HEK293 (cell line): ENCODE data around the gene PPIP5K2.
"Not testable (repeated sequence)": the region's sequence is repeated elsewhere in the genome, so short reads cannot be mapped to it uniquely, and the experiment has no call there.

Experiments used
- CTCF ChIA-PET: fragments of 350-600 bp; formaldehyde crosslinking; extraction: SDS; loops from one replicate; lab custom pipeline; 2021; ENCODE audit warnings: antibody characterized with exemption; lab: Yijun Ruan, JAX
- POLR2A ChIA-PET: fragments of 300-600 bp; formaldehyde crosslinking; extraction: SDS; loops from one replicate; lab custom pipeline; 2020; ENCODE audit warnings: antibody characterized with exemption, inconsistent platforms; lab: Yijun Ruan, JAX
- H3K27ac ChIP-seq: fragments of 200-500 bp; sonication (Bioruptor generic); 2 replicates; pipeline ENCODE4 v1.5.1; 2014; ENCODE audit warnings: low read depth, low read length, control low read depth, inconsistent platforms; ENCODE audit errors: extremely low read depth
- H3K36me3 ChIP-seq, 2 experiments: fragments of 200-500 bp in 1 of 2; sonication (Bioruptor generic) in 1 of 2; 1 replicate in 1 of 2; 2 replicates in 1 of 2; pipeline ENCODE4 v1.5.1; 2014 to 2017; ENCODE audit warnings: inconsistent platforms in 2 of 2, low read length in 2 of 2; ENCODE audit not compliant: control insufficient read depth in 2 of 2, insufficient read depth in 1 of 2
- H3K4me1 ChIP-seq: fragments of 200-500 bp; sonication (Bioruptor generic); 2 replicates; pipeline ENCODE4 v1.5.1; 2014; ENCODE audit warnings: mild to moderate bottlenecking, low read length, inconsistent platforms; ENCODE audit not compliant: control insufficient read depth, insufficient read depth
- H3K4me3 ChIP-seq: 2 replicates; pipeline ENCODE4 v1.5.1; 2011; ENCODE audit warnings: low read depth, mild to moderate bottlenecking, control low read depth, low read length, moderate library complexity
- H3K9me3 ChIP-seq: fragments of 200-500 bp; sonication (Bioruptor generic); 2 replicates; pipeline ENCODE4 v1.5.1; 2014; ENCODE audit warnings: low read depth, low read length, inconsistent platforms; ENCODE audit not compliant: control insufficient read depth, insufficient read depth
- GLI4 ChIP-seq: fragments of 450-650 bp; formaldehyde crosslinking; IDR thresholded peaks from 2 replicates; pipeline ENCODE4 v1.5.1; 2016; ENCODE audit warnings: missing biosample characterization, missing genetic modification characterization
- TRIM28 ChIP-seq: IDR thresholded peaks from 2 replicates; pipeline ENCODE4 v1.6.1; 2011; ENCODE audit warnings: low read length, control low read depth, borderline replicate concordance
- ZNF133 ChIP-seq: fragments of 450-650 bp; formaldehyde crosslinking; IDR thresholded peaks from 2 replicates; pipeline ENCODE4 v1.5.1; 2016; ENCODE audit warnings: missing biosample characterization, missing genetic modification characterization
- ZNF140 ChIP-seq: fragments of 450-650 bp; formaldehyde crosslinking; IDR thresholded peaks from 2 replicates; pipeline ENCODE4 v1.5.1; 2016; ENCODE audit warnings: missing biosample characterization, missing genetic modification characterization
- ZNF146 ChIP-seq: fragments of 450-650 bp; formaldehyde crosslinking; IDR thresholded peaks from 2 replicates; pipeline ENCODE4 v1.5.1; 2016; ENCODE audit warnings: missing biosample characterization, missing genetic modification characterization
- ZNF239 ChIP-seq: fragments of 450-650 bp; formaldehyde crosslinking; IDR thresholded peaks from 2 replicates; pipeline ENCODE4 v1.5.1; 2016; ENCODE audit warnings: missing biosample characterization, missing genetic modification characterization
- ZNF311 ChIP-seq: fragments of 450-650 bp; formaldehyde crosslinking; IDR thresholded peaks from 2 replicates; pipeline ENCODE4 v1.5.1; 2017; ENCODE audit warnings: missing biosample characterization, missing genetic modification characterization, borderline replicate concordance
- ZNF391 ChIP-seq: fragments of 450-650 bp; formaldehyde crosslinking; IDR thresholded peaks from 2 replicates; pipeline ENCODE4 v1.5.1; 2016; ENCODE audit warnings: low read depth, missing biosample characterization, missing genetic modification characterization, borderline replicate concordance
- ZNF394 ChIP-seq: fragments of 450-650 bp; formaldehyde crosslinking; IDR thresholded peaks from 2 replicates; pipeline ENCODE4 v1.5.1; 2016; ENCODE audit warnings: missing biosample characterization, missing genetic modification characterization, mild to moderate bottlenecking, moderate library complexity, borderline replicate concordance
- ZNF426 ChIP-seq: fragments of 450-650 bp; formaldehyde crosslinking; IDR thresholded peaks from 2 replicates; pipeline ENCODE4 v1.5.1; 2017; ENCODE audit warnings: missing biosample characterization, missing genetic modification characterization, mild to moderate bottlenecking, inconsistent platforms, moderate library complexity
- ZNF510 ChIP-seq: fragments of 450-650 bp; formaldehyde crosslinking; IDR thresholded peaks from 2 replicates; pipeline ENCODE4 v1.5.1; 2018; ENCODE audit warnings: mild to moderate bottlenecking, missing genetic modification characterization, missing biosample characterization; ENCODE audit not compliant: insufficient replicate concordance
- ZNF521 ChIP-seq: fragments of 450-650 bp; formaldehyde crosslinking; IDR thresholded peaks from 2 replicates; pipeline ENCODE4 v1.5.1; 2017; ENCODE audit warnings: missing biosample characterization, mild to moderate bottlenecking, missing genetic modification characterization
- ZNF658 ChIP-seq: fragments of 450-650 bp; formaldehyde crosslinking; IDR thresholded peaks from 2 replicates; pipeline ENCODE4; 2016; ENCODE audit warnings: missing biosample characterization, missing genetic modification characterization
- TF ChIP-seq, protein P1 (sequence below): fragments of 450-650 bp; formaldehyde crosslinking; IDR thresholded peaks from 2 replicates; pipeline ENCODE4 v1.5.1; 2016; ENCODE audit warnings: missing biosample characterization, missing genetic modification characterization
- TF ChIP-seq, protein P2 (sequence below): fragments of 450-650 bp; formaldehyde crosslinking; optimal IDR thresholded peaks from 2 replicates; pipeline ENCODE3; 2016; ENCODE audit warnings: missing biosample characterization, mild to moderate bottlenecking, missing genetic modification characterization
- TF ChIP-seq, protein P3 (sequence below): fragments of 450-650 bp; formaldehyde crosslinking; IDR thresholded peaks from 2 replicates; pipeline ENCODE4 v1.5.1; 2016; ENCODE audit warnings: missing biosample characterization, missing genetic modification characterization
- TF ChIP-seq, protein P4 (sequence below): fragments of 450-650 bp; formaldehyde crosslinking; IDR thresholded peaks from 2 replicates; pipeline ENCODE4 v1.5.1; 2016; ENCODE audit warnings: missing biosample characterization, missing genetic modification characterization

Gene PPIP5K2

DNA sequence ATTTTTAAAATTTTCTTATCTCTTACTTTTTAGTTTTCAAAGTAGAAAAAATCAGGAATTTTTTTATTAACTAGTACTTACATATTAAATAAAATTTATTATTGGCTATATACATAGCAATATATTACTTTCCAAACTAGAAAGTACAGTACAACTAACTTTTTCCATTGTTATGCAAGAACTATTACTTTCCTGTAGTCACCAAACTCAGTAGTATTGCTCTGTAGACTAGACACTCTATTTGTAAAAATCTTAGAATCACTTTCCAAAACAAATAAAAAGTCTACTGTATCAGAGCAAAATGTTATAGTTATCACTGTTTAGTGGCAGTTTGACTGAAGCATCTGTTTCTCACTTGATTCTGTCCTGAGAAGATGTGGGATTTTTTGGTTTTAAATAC lies 83.1 kb downstream of the PPIP5K2 start:
- H3K36me3 ChIP-seq, result no peaks in the 10 kb centered on the region
- H3K4me1 ChIP-seq, result no peaks in the 10 kb centered on the region
- POLR2A ChIA-PET, result no interaction called here
- CTCF ChIA-PET, result interaction anchor here (0.9 to 1.7 kb wide), 2 partner anchors 8 to 64 kb away, joined by 3 to 5 read pairs; no protein-coding TSS in a partner anchor
- no peak overlapping the region for H3K4me3 ChIP-seq
- TF ChIP-seq TRIM28 (no peak), ZNF146 (no peak), ZNF394 (no peak), ZNF311 (tag by site-specific recombination) (no peak), ZNF391 (tag by site-specific recombination) (no peak)
- TF ChIP-seq, protein P1, sequence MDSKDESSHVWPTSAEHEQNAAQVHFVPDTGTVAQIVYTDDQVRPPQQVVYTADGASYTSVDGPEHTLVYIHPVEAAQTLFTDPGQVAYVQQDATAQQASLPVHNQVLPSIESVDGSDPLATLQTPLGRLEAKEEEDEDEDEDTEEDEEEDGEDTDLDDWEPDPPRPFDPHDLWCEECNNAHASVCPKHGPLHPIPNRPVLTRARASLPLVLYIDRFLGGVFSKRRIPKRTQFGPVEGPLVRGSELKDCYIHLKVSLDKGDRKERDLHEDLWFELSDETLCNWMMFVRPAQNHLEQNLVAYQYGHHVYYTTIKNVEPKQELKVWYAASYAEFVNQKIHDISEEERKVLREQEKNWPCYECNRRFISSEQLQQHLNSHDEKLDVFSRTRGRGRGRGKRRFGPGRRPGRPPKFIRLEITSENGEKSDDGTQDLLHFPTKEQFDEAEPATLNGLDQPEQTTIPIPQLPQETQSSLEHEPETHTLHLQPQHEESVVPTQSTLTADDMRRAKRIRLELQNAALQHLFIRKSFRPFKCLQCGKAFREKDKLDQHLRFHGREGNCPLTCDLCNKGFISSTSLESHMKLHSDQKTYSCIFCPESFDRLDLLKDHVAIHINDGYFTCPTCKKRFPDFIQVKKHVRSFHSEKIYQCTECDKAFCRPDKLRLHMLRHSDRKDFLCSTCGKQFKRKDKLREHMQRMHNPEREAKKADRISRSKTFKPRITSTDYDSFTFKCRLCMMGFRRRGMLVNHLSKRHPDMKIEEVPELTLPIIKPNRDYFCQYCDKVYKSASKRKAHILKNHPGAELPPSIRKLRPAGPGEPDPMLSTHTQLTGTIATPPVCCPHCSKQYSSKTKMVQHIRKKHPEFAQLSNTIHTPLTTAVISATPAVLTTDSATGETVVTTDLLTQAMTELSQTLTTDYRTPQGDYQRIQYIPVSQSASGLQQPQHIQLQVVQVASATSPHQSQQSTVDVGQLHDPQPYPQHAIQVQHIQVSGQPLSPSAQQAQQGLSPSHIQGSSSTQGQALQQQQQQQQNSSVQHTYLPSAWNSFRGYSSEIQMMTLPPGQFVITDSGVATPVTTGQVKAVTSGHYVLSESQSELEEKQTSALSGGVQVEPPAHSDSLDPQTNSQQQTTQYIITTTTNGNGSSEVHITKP, result no peak
- TF ChIP-seq, protein P2, sequence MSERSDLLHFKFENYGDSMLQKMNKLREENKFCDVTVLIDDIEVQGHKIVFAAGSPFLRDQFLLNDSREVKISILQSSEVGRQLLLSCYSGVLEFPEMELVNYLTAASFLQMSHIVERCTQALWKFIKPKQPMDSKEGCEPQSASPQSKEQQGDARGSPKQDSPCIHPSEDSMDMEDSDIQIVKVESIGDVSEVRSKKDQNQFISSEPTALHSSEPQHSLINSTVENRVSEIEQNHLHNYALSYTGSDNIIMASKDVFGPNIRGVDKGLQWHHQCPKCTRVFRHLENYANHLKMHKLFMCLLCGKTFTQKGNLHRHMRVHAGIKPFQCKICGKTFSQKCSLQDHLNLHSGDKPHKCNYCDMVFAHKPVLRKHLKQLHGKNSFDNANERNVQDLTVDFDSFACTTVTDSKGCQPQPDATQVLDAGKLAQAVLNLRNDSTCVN (tag by site-specific recombination), result no peak
- no peaks in the 10 kb centered on the region for H3K9me3 ChIP-seq
- no peak overlapping the region for H3K27ac ChIP-seq

DNA sequence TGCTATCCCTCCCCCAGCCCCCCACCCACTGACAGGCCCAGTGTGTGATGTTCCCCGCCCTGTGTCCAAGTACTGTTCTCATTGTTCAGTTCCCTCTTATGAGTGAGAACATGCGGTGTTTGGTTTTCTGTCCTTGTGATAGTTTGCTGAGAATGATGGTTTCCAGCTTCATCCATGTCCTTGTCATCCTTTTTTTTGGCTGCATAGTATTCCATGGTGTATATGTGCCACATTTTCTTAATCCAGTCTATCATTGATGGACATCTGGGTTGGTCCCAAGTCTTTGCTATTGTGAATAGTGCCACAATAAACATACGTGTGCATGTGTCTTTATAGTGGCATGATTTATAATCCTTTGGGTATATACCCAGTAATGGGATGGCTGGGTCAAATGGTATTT lies 84.9 kb downstream of the PPIP5K2 start:
- H3K4me1 ChIP-seq, H3K4me3 ChIP-seq, POLR2A ChIA-PET, CTCF ChIA-PET, H3K9me3 ChIP-seq, H3K27ac ChIP-seq, H3K36me3 ChIP-seq: not testable (repeated sequence)
- peak; percentile 70 for TF ChIP-seq ZNF146

DNA sequence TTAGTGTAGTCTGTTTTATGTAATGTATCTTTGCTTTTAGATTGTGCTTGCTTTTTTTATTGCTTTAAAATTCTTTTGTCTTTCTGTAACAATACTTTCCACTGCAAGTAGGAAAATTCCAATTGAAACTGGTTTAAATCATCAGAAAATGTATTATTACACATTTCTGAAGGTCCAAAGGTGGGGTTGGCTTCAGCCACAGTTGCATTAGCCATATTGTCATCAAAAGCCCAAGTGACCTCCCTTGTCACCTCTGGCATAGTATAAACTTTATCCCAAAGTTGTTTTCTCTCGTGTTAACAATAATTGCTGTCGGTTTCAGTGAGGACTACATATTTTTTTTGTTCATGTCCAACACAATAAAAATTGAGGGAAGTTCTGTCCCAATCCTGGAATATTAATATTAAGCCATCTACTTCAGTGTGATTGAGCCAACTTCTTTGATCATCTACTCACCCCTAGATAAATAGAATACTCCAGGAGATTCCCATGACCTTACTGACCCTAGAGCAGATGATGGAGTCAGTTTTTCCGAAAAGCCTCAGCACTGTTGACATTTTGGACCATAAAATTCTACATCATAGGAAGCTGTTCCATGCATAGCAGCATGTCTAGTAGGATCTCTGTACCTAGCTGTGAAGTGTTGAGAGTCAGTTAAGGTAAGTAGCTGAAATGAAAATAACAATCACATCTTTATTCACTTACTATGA lies 86.0 kb downstream of the PPIP5K2 start:
- H3K9me3 ChIP-seq, result no peaks in the 10 kb centered on the region
- POLR2A ChIA-PET, result no interaction called here
- TF ChIP-seq ZNF510 (tag by site-specific recombination) (no peak), ZNF239 (tag by site-specific recombination) (no peak), GLI4 (tag by site-specific recombination) (no peak), ZNF658 (no peak), ZNF140 (tag by site-specific recombination) (no peak), ZNF426 (tag by site-specific recombination) (no peak), ZNF133 (tag by site-specific recombination) (no peak), TRIM28 (no peak), ZNF521 (no peak)
- TF ChIP-seq, protein P3, sequence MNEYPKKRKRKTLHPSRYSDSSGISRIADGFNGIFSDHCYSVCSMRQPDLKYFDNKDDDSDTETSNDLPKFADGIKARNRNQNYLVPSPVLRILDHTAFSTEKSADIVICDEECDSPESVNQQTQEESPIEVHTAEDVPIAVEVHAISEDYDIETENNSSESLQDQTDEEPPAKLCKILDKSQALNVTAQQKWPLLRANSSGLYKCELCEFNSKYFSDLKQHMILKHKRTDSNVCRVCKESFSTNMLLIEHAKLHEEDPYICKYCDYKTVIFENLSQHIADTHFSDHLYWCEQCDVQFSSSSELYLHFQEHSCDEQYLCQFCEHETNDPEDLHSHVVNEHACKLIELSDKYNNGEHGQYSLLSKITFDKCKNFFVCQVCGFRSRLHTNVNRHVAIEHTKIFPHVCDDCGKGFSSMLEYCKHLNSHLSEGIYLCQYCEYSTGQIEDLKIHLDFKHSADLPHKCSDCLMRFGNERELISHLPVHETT (tag by site-specific recombination), result no peak
- TF ChIP-seq, protein P4, sequence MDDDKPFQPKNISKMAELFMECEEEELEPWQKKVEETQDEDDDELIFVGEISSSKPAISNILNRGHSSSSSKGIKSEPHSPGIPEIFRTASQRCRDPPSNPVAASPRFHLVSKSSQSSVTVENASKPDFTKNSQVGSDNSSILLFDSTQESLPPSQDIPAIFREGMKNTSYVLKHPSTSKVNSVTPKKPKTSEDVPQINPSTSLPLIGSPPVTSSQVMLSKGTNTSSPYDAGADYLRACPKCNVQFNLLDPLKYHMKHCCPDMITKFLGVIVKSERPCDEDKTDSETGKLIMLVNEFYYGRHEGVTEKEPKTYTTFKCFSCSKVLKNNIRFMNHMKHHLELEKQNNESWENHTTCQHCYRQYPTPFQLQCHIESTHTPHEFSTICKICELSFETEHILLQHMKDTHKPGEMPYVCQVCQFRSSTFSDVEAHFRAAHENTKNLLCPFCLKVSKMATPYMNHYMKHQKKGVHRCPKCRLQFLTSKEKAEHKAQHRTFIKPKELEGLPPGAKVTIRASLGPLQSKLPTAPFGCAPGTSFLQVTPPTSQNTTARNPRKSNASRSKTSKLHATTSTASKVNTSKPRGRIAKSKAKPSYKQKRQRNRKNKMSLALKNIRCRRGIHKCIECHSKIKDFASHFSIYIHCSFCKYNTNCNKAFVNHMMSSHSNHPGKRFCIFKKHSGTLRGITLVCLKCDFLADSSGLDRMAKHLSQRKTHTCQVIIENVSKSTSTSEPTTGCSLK (tag by site-specific recombination), result no peak
- H3K36me3 ChIP-seq, result no peaks in the 10 kb centered on the region
- CTCF ChIA-PET, result no interaction called here
- no peak overlapping the region for H3K4me3 ChIP-seq
- no peak overlapping the region for H3K27ac ChIP-seq
- H3K4me1 ChIP-seq, result no peaks in the 10 kb centered on the region
